Measurements from ENCODE around the gene MRPL22. TPM values are rescaled to one million over a fixed set of nuclear protein-coding genes. Genes with fewer than 3 reads are reported as not detected.
"Not testable (repeated sequence)": the region's sequence is repeated elsewhere in the genome, so short reads cannot be mapped to it uniquely, and the experiment has no call there.

Gene MRPL22
- total RNA-seq, 1 donor from 2014 or later, result 31.2 TPM

GRCh38 chr5:154999865-155000264, 59.0 kb downstream of the MRPL22 start:
- DNase-seq, result no peak
- no peak for TF ChIP-seq CTCF (IDR thresholded peaks at IDR 0.05)
- Histone ChIP-seq H3K27ac (no peak overlapping the region), H3K4me3 (no peak overlapping the region), H3K4me1 (no peaks in the 10 kb centered on the region), H3K36me3 (no peaks in the 10 kb centered on the region), H3K27me3 (ENCODE audit: low read depth) (no peaks in the 10 kb centered on the region), H3K9me3 (no peaks in the 10 kb centered on the region)
- no peak for ATAC-seq
- intact Hi-C loops (cut with DNase I), result no loop called here

- Histone ChIP-seq H3K9me3 (no peaks in the 10 kb centered on the region), H3K4me1 (no peaks in the 10 kb centered on the region), H3K4me3 (no peak overlapping the region), H3K36me3 (no peaks in the 10 kb centered on the region), H3K27ac (no peak overlapping the region), H3K27me3 (ENCODE audit: low read depth) (no peaks in the 10 kb centered on the region)
- TF ChIP-seq CTCF (IDR thresholded peaks at IDR 0.05), result no peak
- intact Hi-C loops (cut with DNase I), result no loop called here
- ATAC-seq (no peak), DNase-seq (no peak)
Observed at GRCh38 chr5:155001523-155001922, 60.6 kb downstream of the MRPL22 start.

- ATAC-seq; intact Hi-C loops (cut with DNase I): not testable (repeated sequence)
Observed at GRCh38 chr5:155002722-155003121, 61.8 kb downstream of the MRPL22 start.

GRCh38 chr5:155004138-155004744, 63.4 kb downstream of the MRPL22 start:
- DNase-seq, result no peak
- no peaks in the 10 kb centered on the region for H3K4me1 ChIP-seq
- intact Hi-C loops (cut with DNase I), result no loop called here
- ATAC-seq, result peak; percentile 16 to 35
- H3K27ac ChIP-seq, result no peak overlapping the region
- no peaks in the 10 kb centered on the region for H3K9me3 ChIP-seq
- no peaks in the 10 kb centered on the region for H3K36me3 ChIP-seq
- peak; percentile 51 for TF ChIP-seq CTCF (IDR thresholded peaks at IDR 0.05)
- no peaks in the 10 kb centered on the region for H3K27me3 ChIP-seq (ENCODE audit: low read depth)
- H3K4me3 ChIP-seq, result no peak overlapping the region

More at GRCh38 chr5:155002722-155003121, 61.8 kb downstream of the MRPL22 start:
- not testable (repeated sequence) for H3K27me3 ChIP-seq (ENCODE audit: low read depth); H3K36me3 ChIP-seq; H3K4me1 ChIP-seq; H3K4me3 ChIP-seq; DNase-seq; H3K9me3 ChIP-seq; H3K27ac ChIP-seq

GRCh38 chr5:155006265-155006664, 65.4 kb downstream of the MRPL22 start:
- H3K4me1 ChIP-seq; H3K27ac ChIP-seq; H3K9me3 ChIP-seq; DNase-seq; intact Hi-C loops (cut with DNase I); H3K36me3 ChIP-seq; H3K27me3 ChIP-seq (ENCODE audit: low read depth); ATAC-seq; H3K4me3 ChIP-seq: not testable (repeated sequence)

GRCh38 chr5:155008669-155009068, 67.8 kb downstream of the MRPL22 start:
- H3K4me1 ChIP-seq, result no peaks in the 10 kb centered on the region
- H3K27me3 ChIP-seq (ENCODE audit: low read depth), result no peaks in the 10 kb centered on the region
- ATAC-seq (no peak), DNase-seq (no peak)
- no peaks in the 10 kb centered on the region for H3K9me3 ChIP-seq
- H3K27ac ChIP-seq, result no peak overlapping the region
- no peaks in the 10 kb centered on the region for H3K36me3 ChIP-seq
- intact Hi-C loops (cut with DNase I), result no loop called here
- no peak for TF ChIP-seq CTCF (IDR thresholded peaks at IDR 0.05)
- no peak overlapping the region for H3K4me3 ChIP-seq

All from lower lobe of right lung (tissue), 2 donors.